Keratinocyte (primary cell): ENCODE measurements around the gene SLC1A5. TPM values are rescaled to one million over a fixed set of nuclear protein-coding genes. Genes with fewer than 3 reads are reported as not detected.

Experiments
- DNase-seq: peaks from one replicate; pipeline ENCODE4 v3.0.0-alpha.2; 2011; ENCODE audit warnings: low read depth, missing footprints, low spot score
- FAIRE-seq: peaks from 2 replicates; lab custom pipeline; 2011; peaks lifted over from hg19 to GRCh38; lab: Jason Lieb, UNC
- H2AFZ ChIP-seq: 2 replicates; pipeline ENCODE4 v1.6.0; 2012; ENCODE audit warnings: low read length, control low read depth, inconsistent platforms; ENCODE audit not compliant: control insufficient read depth
- H3K27ac ChIP-seq: 2 replicates; pipeline ENCODE4 v1.5.1; 2011; ENCODE audit warnings: low read length; ENCODE audit not compliant: control insufficient read depth, insufficient read depth
- H3K27me3 ChIP-seq: 3 replicates; pipeline ENCODE4 v1.6.0; 2011; ENCODE audit warnings: low read length; ENCODE audit not compliant: control insufficient read depth, insufficient read depth; ENCODE audit errors: extremely low read depth
- H3K36me3 ChIP-seq, 2 experiments: 2 replicates in 1 of 2; 3 replicates in 1 of 2; pipeline ENCODE4 v1.5.1; 2011; ENCODE audit warnings: low read length in 2 of 2, mild to moderate bottlenecking in 1 of 2; ENCODE audit not compliant: control insufficient read depth in 2 of 2, insufficient read depth in 2 of 2; ENCODE audit errors: extremely low read depth in 1 of 2
- H3K4me1 ChIP-seq: 3 replicates; pipeline ENCODE4 v1.5.1; 2011; ENCODE audit warnings: low read length; ENCODE audit not compliant: control insufficient read depth, insufficient read depth; ENCODE audit errors: extremely low read depth
- H3K4me2 ChIP-seq: 3 replicates; pipeline ENCODE4 v1.6.0; 2011; ENCODE audit warnings: low read depth, low read length; ENCODE audit not compliant: control insufficient read depth, insufficient read depth; ENCODE audit errors: extremely low read depth
- H3K4me3 ChIP-seq, 3 experiments: fragments of 200-600 bp in 1 of 3; sonication (generic) in 1 of 3; 2 replicates in 2 of 3; 3 replicates in 1 of 3; pipeline ENCODE4 v1.5.1; 2011 to 2016; ENCODE audit warnings: low read length in 3 of 3, mild to moderate bottlenecking in 3 of 3, control low read depth in 2 of 3, inconsistent platforms in 1 of 3, low read depth in 1 of 3, mixed read lengths in 1 of 3, mixed run types in 1 of 3, moderate library complexity in 1 of 3; ENCODE audit not compliant: control insufficient read depth in 2 of 3, insufficient read depth in 2 of 3; ENCODE audit errors: extremely low read depth in 1 of 3
- H3K79me2 ChIP-seq: 2 replicates; pipeline ENCODE4 v1.6.0; 2012; ENCODE audit warnings: low read length; ENCODE audit not compliant: control insufficient read depth, insufficient read depth
- H3K9ac ChIP-seq: 3 replicates; pipeline ENCODE4 v1.6.0; 2011; ENCODE audit warnings: low read length; ENCODE audit not compliant: control insufficient read depth, insufficient read depth; ENCODE audit errors: extremely low read depth
- H3K9me1 ChIP-seq: 3 replicates; pipeline ENCODE4 v1.6.0; 2011; ENCODE audit warnings: low read length; ENCODE audit not compliant: control insufficient read depth, insufficient read depth; ENCODE audit errors: extremely low read depth
- H3K9me3 ChIP-seq: 2 replicates; pipeline ENCODE4 v1.5.1; 2012; ENCODE audit warnings: low read depth, low read length; ENCODE audit not compliant: control insufficient read depth
- H4K20me1 ChIP-seq: 3 replicates; pipeline ENCODE4 v1.6.0; 2011; ENCODE audit warnings: low read length; ENCODE audit not compliant: control insufficient read depth, insufficient read depth; ENCODE audit errors: extremely low read depth
- CTCF ChIP-seq, 3 experiments: IDR thresholded peaks in 1 of 3; conservative IDR thresholded peaks in 1 of 3; optimal IDR thresholded peaks in 1 of 3; 2 replicates in 2 of 3; 3 replicates in 1 of 3; pipeline versions ENCODE3 to v1.5.1; 2011; ENCODE audit warnings: low read length in 3 of 3, mild to moderate bottlenecking in 3 of 3, moderate library complexity in 2 of 3, control low read depth in 1 of 3, inconsistent platforms in 1 of 3; ENCODE audit not compliant: insufficient read depth in 2 of 3; ENCODE audit errors: extremely low read depth in 1 of 3
- EZH2 ChIP-seq: IDR thresholded peaks from one replicate; pipeline ENCODE4 v1.6.1; 2012; ENCODE audit warnings: inconsistent platforms, mild to moderate bottlenecking, low read length, moderate library complexity
- dilution Hi-C: fragments of 300-500 bp; cut with MboI; formaldehyde crosslinking; loops from one replicate; pipeline ENCODE4 v1.7.0; 2020; ENCODE audit warnings: low sequenced_read_pairs; ENCODE audit not compliant: extremely low pct_ligation_motif_present
- polyA plus RNA-seq, 5 experiments: library from polyadenylated mRNA; depleted of rRNA in 3 of 5; stranded (reverse) in 3 of 5; stranded (forward) in 1 of 5; unstranded in 1 of 5; fragments of >200 nt; gene quantifications; 1 replicate in 1 of 5; 2 replicates in 3 of 5; 3 replicates in 1 of 5; pipeline versions ENCODE4 v1.2.1 to v1.2.3, GENCODE V29; 2011 to 2012; ENCODE audit warnings: missing spikeins in 2 of 5, low read depth in 1 of 5, low replicate concordance in 1 of 5

The SLC1A5 gene
- polyA plus RNA-seq, 1 donor (not counting 4 experiments of a cell fraction or from before 2014, with no cell fraction given): 90.4 TPM

GRCh38 chr19:46726971-46727501 is 61.4 kb downstream of the SLC1A5 start:
- FAIRE-seq: no peak

GRCh38 chr19:46726551-46726950 is 61.8 kb downstream of the SLC1A5 start:
- Histone ChIP-seq H3K9me3 (no peaks in the 10 kb centered on the region), H4K20me1 (peaks cover 35% of the 10 kb centered on the region), H3K4me2 (no peak overlapping the region), H3K9me1 (no peaks in the 10 kb centered on the region), H3K79me2 (peaks cover 28% of the 10 kb centered on the region), H3K36me3 (peaks cover 71 to 72% of the 10 kb centered on the region in 2 experiments), H3K4me1 (peaks cover 4% of the 10 kb centered on the region), H3K9ac (no peak overlapping the region), H3K27ac (no peak overlapping the region), H3K4me3 (no peak overlapping the region), H3K27me3 (no peaks in the 10 kb centered on the region), H2AFZ (no peak overlapping the region)
- dilution Hi-C loops: no loop called here
- no peak for TF ChIP-seq EZH2
- no peak for TF ChIP-seq CTCF (optimal IDR thresholded peaks at IDR 0.05 in 1 of 3, IDR thresholded peaks at IDR 0.05 in 1 of 3, conservative IDR thresholded peaks at IDR 0.05 in 1 of 3; ENCODE audit: extremely low read depth in 1 of 3, insufficient read depth in 2 of 3, low read length in 3 of 3)
- DNase-seq: no peak
- no peak for FAIRE-seq

More at GRCh38 chr19:46726971-46727501, 61.4 kb downstream of the SLC1A5 start:
- DNase-seq: no peak
- Histone ChIP-seq H2AFZ (no peak overlapping the region), H3K9ac (no peak overlapping the region), H3K27me3 (no peaks in the 10 kb centered on the region), H3K9me3 (no peaks in the 10 kb centered on the region), H4K20me1 (peaks cover 34% of the 10 kb centered on the region), H3K36me3 (peaks cover 69 to 70% of the 10 kb centered on the region in 2 experiments), H3K4me2 (no peak overlapping the region), H3K27ac (no peak overlapping the region), H3K79me2 (peaks cover 31% of the 10 kb centered on the region), H3K4me1 (peaks cover 5% of the 10 kb centered on the region), H3K4me3 (no peak overlapping the region), H3K9me1 (no peaks in the 10 kb centered on the region)
- dilution Hi-C loops: no loop called here
- no peak for TF ChIP-seq EZH2
